ENCODE measurements around the gene LSM2.
"Not testable (repeated sequence)": the region's sequence is repeated elsewhere in the genome, so short reads cannot be mapped to it uniquely, and the experiment has no call there.

LSM2 gene

DNA sequence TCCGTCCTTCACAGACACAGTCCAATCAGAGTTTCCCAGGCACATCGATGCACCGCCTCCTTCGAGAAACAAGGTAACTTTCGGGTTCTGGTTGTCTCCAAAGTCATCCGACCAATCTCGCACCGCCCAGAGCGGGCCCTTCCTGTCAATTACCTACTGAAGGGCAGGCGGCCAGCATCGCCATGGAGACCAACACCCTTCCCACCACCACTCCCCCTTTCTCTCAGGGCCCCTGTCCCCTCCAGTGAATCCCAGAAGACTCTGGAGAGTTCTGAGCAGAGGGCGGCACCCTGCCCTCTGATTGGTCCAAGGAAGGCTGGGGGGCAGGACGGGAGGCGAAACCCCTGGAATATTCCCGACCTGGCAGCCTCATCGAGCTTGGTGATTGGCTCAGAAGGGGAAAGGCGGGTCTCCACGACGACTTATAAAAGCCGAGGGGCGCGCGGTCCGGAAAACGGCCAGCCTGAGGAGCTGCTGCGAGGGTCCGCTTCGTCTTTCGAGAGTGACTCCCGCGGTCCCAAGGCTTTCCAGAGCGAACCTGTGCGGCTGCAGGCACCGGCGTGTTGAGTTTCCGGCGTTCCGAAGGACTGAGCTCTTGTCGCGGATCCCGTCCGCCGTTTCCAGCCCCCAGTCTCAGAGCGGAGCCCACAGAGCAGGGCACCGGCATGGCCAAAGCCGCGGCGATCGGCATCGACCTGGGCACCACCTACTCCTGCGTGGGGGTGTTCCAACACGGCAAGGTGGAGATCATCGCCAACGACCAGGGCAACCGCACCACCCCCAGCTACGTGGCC lies 20.7 kb upstream of the LSM2 start, which contains the start of gene HSPA1B:
HSPA1B (plus strand) TSS at position 453 of the 794 bp plus-strand sequence; CDS start at position 666, 213 bp downstream.
- DNase-seq = peak; percentile 91 to 97

- no peak for DNase-seq
These were observed 20.1 kb upstream of the LSM2 start for GRCh38 chr6:31826793-31827285.

DNA sequence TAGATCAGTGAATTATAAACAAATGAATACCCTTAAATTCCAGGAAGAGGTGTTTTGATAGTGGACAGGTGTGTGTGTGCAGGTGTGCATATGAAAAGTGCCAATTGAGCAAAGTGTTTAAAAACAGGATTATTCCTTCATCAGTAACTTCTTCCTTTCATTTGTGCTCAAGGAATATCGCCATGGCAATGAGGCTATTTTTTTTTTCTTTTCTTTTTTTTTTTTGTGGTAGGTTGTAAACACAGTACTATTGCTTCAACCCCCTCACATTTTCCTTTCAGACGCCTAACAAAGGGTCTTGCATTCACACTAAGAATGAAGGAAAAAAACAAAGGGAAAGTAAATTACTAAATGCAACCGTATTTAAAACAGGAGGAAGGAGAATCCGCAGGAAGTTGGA lies 18.8 kb upstream of the LSM2 start:
- DNase-seq = no peak

DNA sequence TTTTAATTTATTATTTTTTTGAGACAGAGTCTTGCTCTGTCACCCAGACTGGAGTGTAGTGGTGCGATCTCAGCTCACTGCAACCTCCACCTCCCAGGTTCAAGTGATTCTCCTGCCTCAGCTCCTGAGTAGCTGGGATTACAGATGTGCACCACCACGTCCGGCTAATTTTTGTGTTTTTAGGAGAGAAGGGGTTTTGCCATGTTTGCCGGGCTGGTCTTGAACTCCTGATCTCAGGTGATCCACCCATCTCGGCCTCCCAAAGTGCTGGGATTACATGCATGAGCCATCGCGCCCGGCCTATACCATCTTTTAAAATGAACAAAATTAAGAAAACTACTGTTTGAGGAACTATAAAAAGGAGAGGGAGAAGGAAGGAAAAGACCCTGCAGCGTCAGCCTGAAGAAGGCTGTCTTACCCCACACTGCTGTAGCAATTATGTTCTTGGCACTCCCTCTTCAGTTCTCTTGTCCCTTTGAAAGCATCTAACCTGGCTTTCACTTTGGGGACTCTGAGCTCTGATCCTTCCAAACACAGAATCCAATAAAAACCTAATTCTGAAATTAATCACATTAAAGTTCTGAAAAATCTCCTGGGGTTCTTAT lies 16.9 kb upstream of the LSM2 start:
- DNase-seq = not testable (repeated sequence)

- DNase-seq = no peak
These were observed 15.5 kb upstream of the LSM2 start for GRCh38 chr6:31822036-31822821.

DNA sequence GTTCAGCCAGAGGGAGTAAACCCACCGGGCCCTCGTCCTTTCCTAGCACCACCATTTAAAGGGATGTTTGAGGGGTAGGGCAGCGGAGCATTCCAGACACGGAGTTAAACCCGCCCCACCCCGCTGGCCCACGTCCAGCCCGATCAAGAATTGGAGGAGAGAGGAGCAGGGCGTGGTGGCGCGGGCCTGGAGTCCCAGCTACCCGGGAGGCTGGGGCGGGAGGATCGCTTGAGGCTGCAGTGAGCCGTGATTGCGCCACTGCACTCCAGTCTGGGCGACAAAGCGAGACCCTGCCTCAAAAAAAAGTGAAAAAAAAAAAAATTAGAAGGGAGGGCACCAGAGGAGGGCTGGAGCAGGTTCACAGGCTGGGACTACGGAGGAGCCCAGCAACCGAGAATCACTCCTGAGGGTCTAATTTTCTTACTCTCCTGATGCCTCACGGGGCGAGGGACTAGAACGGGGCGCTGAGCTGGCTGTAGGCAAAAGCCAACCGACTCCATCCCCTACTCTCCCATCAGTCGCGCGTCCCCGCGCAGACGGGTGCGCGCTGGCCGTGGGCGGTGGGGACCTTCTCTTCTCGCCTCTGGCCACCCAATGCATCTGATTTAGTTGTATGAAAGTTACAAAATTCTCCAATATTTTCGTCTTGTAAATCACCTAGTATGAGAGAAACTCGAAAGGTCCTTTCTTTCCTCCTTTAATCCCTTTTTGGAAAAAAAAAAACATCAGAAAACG lies 14.7 kb upstream of the LSM2 start:
- DNase-seq = peak in 1 of 2 experiments; percentile 42

GRCh38 chr6:31820399-31820798 lies 13.6 kb upstream of the LSM2 start:
- DNase-seq = not testable (repeated sequence)

DNA sequence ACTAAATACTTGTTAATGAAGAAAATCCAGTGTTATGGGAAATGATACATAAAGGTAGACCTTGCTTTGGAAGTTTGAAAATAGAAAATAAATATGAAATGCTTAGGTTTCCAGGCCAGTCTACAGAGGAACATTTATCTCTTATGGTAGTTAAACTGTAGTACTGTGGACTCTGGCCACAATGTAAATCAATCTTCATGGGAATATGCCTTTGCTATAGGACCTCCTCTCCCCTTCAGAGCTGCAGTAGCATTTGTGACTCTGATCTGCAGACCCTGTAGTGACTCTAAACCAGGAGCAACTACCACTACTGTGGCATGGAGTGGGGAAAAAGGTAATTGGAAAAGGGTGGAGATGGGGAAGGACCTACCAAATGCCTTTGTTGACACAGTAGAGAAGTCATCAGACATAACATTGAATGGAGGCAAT lies 13.1 kb upstream of the LSM2 start:
- DNase-seq = no peak

DNA sequence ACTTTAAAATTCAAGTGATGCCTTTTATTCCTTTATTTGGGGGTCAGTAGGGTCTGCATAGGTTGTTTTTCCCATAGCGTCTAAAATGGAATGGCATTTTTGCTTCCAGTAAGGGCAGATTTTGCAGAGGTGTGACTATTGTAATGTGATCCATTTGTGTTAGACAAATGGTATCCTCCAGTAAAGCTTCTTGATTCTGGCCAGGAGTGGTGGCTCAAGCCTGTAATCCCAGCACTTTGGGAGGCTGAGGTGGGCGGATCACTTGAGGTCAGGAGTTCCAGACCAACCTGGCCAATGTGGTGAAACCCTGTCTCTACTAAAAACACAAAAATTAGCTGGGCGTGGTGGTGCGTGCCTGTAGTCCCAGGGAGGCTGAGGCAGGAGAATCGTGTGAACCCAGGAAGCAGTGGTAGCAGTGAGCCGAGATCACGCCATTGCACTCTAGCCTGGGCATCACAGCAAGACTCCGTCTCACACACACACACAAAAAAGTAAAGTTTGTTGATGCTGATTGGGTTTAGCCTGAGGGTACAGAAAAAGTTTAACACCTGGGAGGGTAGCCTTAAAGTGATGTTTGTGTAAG lies 11.3 kb upstream of the LSM2 start:
- DNase-seq = not testable (repeated sequence)

- not testable (repeated sequence) for DNase-seq
These were observed 10.6 kb upstream of the LSM2 start for GRCh38 chr6:31817133-31817928.

DNA sequence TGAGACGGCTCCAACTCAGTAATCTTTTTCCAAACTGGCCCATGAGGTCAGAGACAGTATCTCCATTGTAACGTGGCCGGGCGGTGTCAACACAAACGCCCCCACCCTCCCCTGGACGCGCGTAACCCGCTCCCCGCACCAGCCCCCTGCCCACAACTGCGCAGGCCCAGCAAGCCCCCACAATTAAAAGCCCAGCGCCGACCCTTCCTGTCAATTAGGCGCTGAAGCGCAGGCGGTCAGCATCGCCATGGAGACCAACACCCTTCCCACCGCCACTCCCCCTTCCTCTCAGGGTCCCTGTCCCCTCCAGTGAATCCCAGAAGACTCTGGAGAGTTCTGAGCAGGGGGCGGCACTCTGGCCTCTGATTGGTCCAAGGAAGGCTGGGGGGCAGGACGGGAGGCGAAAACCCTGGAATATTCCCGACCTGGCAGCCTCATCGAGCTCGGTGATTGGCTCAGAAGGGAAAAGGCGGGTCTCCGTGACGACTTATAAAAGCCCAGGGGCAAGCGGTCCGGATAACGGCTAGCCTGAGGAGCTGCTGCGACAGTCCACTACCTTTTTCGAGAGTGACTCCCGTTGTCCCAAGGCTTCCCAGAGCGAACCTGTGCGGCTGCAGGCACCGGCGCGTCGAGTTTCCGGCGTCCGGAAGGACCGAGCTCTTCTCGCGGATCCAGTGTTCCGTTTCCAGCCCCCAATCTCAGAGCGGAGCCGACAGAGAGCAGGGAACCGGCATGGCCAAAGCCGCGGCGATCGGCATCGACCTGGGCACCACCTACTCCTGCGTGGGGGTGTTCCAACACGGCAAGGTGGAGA lies 8.5 kb upstream of the LSM2 start, which contains the start of the genes HSPA1A and HSPA1L:
HSPA1A (plus strand) TSS at position 519 of the 814 bp plus-strand sequence; CDS start at position 733, 214 bp downstream.
HSPA1L (minus strand) TSS at position 259 of the 814 bp plus-strand sequence. CDS start 3,311 bp downstream, outside the sequence.
- DNase-seq = peak; percentile 67 to 88

- peak; percentile 79 to 84 for DNase-seq
These were observed 7.9 kb upstream of the LSM2 start for GRCh38 chr6:31814677-31815024.

DNA sequence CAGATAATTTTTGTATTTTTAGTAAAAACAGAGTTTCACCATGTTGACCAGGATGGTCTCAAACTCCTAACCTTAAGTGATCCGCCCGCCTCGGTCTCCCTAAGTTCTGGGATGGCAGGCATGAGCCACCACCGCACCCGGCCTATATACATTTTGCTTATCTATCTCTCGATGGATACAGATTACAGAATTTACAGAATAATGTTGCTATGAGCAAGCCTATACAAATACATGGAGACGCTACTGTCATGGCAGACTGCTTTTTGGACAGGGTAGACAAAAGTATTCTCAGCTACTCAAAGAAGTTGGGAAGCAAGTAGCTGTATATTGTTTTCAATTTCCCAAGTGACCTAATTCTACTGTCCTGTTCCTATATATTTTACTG lies 6.7 kb upstream of the LSM2 start:
- no peak for DNase-seq

- DNase-seq = no peak
These were observed 4.9 kb upstream of the LSM2 start for GRCh38 chr6:31811645-31812044.

GRCh38 chr6:31808599-31808998 lies 1.8 kb upstream of the LSM2 start:
- not testable (repeated sequence) for DNase-seq

GRCh38 chr6:31805939-31806469 lies 762 bp downstream of the LSM2 start:
- no peak for DNase-seq

DNA sequence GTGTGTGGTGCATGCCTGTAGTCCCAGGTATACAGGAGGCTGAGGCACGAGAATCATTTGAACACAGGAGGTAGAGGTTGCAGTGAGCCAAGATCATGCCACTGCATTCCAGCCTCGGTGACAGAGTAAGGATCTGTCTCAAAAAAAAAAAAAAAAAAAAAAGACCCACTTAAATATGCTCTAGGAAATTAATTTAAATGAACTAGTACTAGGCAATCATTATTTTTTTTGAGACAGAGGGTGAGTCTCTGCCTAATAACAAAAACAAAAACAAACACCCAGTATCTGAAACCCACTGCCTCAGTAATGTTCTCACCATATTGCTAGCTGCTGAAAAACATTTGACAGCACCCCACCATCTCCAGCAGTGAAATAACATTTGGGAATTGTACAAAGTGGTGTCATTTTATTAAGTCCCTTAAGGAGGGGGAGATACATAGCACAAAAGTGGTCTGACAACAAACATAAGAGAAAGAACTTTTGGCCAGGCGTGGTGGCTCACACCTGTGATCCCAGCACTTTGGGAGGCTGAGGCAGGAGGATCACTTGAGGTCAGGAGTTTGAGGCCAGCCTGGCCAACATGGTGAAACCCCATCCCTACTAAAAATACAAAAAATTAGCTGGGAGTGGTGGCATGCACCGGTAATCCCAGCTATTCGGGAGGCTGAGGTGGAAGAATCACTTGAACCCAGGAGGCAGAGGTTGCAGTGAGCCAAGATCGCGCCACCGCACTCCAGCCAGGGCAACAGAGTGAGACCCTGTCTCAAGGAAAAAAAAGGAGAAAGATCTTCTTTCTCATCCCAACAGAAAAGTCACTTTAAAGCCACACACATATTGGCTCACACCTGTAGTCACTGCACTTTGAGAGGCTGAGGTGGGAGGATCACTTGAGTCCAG lies 5.5 kb downstream of the LSM2 start:
- DNase-seq = not testable (repeated sequence)

DNA sequence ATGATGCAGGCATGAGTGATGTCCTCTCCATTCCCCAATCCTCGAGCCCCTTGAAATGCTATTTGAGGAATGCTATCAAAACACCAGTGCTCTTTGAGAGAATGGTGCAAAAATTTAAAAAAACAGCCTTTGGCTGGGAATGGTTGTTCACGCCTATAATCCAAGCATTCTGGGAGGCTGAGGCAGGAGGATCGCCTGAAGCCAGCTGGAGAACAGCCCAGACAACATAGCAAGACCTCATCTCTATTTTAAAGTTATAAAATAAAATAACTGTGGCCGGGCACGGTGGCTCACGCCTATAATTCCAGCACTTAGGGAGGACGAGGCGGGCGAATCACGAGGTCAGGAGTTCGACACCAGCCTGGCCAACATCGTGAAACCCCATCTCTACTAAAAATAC lies 7.0 kb downstream of the LSM2 start:
- no peak for DNase-seq

DNA sequence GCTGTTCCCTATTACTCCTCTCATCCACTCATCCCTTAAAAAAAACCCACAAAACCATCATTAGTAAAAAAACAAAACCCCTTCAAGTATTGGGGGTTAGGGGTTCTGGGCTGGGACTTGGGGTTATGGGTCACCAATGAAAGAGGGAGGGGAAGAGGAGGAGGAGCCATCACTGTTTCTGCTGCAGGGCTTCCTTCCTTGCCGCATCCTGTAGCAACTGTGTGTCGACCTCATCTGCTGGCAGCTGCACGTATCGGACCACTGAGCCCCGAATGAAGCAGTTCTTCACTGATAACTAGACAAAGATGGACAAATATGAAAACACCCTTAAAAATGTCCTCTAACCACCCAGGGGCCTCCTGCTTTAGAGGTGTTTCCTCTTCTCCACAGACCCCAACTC lies 9.2 kb downstream of the LSM2 start:
- DNase-seq = no peak
